Lung (tissue), 12 donors: ENCODE results near the gene WWTR1. TPM values are rescaled to one million over a fixed set of nuclear protein-coding genes. Genes with fewer than 3 reads are reported as not detected.

Experiments
- ATAC-seq: fragments of 200-7000 bp; cut with Tn5 transposase; one replicate; pipeline ENCODE4 v1.9.1; 2020; ENCODE audit warnings: moderate number of reproducible peaks; ENCODE audit not compliant: insufficient read depth, low FRiP score
- DNase-seq, 3 donors: peaks; one replicate each; pipeline ENCODE4 v3.0.0-alpha.2; 2013 to 2017
- H3K27ac ChIP-seq, 2 donors: one replicate each; pipeline ENCODE4 v1.5.1; 2013; ENCODE audit warnings: mild to moderate bottlenecking in 2 of 2, moderate library complexity in 2 of 2, control low read depth in 1 of 2, inconsistent platforms in 1 of 2, low read depth in 1 of 2, low read length in 1 of 2
- H3K27me3 ChIP-seq, 3 donors: one replicate each; pipeline ENCODE4 v1.5.1; 2013; ENCODE audit warnings: low read length in 2 of 3; ENCODE audit not compliant: control insufficient read depth in 3 of 3, insufficient read depth in 3 of 3
- H3K36me3 ChIP-seq, 4 donors: one replicate each; pipeline ENCODE4 v1.5.1; 2013; ENCODE audit warnings: low read length in 4 of 4, mild to moderate bottlenecking in 1 of 4, moderate library complexity in 1 of 4; ENCODE audit not compliant: control insufficient read depth in 4 of 4, insufficient read depth in 4 of 4
- H3K4me1 ChIP-seq, 5 donors: one replicate each; pipeline ENCODE4 v1.5.1; 2013; ENCODE audit warnings: low read length in 5 of 5, mild to moderate bottlenecking in 2 of 5, moderate library complexity in 1 of 5; ENCODE audit not compliant: control insufficient read depth in 5 of 5, insufficient read depth in 5 of 5
- H3K4me3 ChIP-seq: one replicate; pipeline ENCODE4 v1.5.1; 2013; ENCODE audit warnings: mild to moderate bottlenecking, control low read depth, moderate library complexity
- H3K9ac ChIP-seq, 2 donors: one replicate each; pipeline ENCODE4 v1.5.1; 2013; ENCODE audit warnings: low read length in 2 of 2, control low read depth in 1 of 2; ENCODE audit not compliant: insufficient read depth in 1 of 2
- H3K9me3 ChIP-seq, 4 donors: one replicate each; pipeline ENCODE4 v1.5.1; 2013; ENCODE audit warnings: low read length in 3 of 4, mild to moderate bottlenecking in 1 of 4, moderate library complexity in 1 of 4; ENCODE audit not compliant: control insufficient read depth in 4 of 4, insufficient read depth in 3 of 4
- WGBS, 2 donors: extraction: QIAGEN DNeasy Blood & Tissue Kit; methylation state at CpG; one replicate each; pipeline ENCODE4 v1.1.7; 2013; 5-methylcytosine and 5-hydroxymethylcytosine counted together
- polyA plus RNA-seq, 2 donors: library from polyadenylated mRNA; stranded (reverse); fragments of 200-250 nt; gene quantifications; one replicate each; pipeline ENCODE4 v1.2.1, GENCODE V29; 2013
- total RNA-seq, 2 donors: library from RNA; depleted of rRNA in 1 of 2; stranded (reverse); fragments of >200 nt in 1 of 2; gene quantifications; one replicate each; pipeline ENCODE4 v1.2.1, GENCODE V29; 2014 to 2021
- TF ChIP-seq, protein P1 (sequence below): IDR thresholded peaks from 2 replicates; pipeline ENCODE4 v1.5.1; 2012; ENCODE audit warnings: mild to moderate bottlenecking; ENCODE audit errors: control extremely low read depth, extremely low read depth
- donor health status: control.
- donor health status: control.
- donor health status: Bipolar disorder and iron deficiency.
- donor health status: healthy.
- donor health status: DM: yes; HTN: yes; CAD: no.

WWTR1 gene
- total and polyA plus RNA-seq, 4 donors, result 29.3 to 186 (median 63.4) TPM

GRCh38 chr3:149600634-149601033 is 57.2 kb downstream of the WWTR1 start:
- no peak overlapping the region for H3K27ac ChIP-seq

GRCh38 chr3:149599236-149599635 is 58.6 kb downstream of the WWTR1 start:
- Histone ChIP-seq H3K27ac (no peak overlapping the region), H3K9ac (no peak overlapping the region), H3K4me3 (no peak overlapping the region), H3K4me1 (peaks cover 5 to 20% (median 11%) of the 10 kb centered on the region in 5 donors), H3K9me3 (no peaks in the 10 kb centered on the region), H3K27me3 (no peaks in the 10 kb centered on the region), H3K36me3 (peaks cover 0 to 2% (median 0%) of the 10 kb centered on the region in 4 donors)
- ATAC-seq (no peak), DNase-seq (no peak)
- WGBS, 2 donors, result 85 to 98% methylated on average over 2 of the region's 2 CpGs
- TF ChIP-seq, protein P1, sequence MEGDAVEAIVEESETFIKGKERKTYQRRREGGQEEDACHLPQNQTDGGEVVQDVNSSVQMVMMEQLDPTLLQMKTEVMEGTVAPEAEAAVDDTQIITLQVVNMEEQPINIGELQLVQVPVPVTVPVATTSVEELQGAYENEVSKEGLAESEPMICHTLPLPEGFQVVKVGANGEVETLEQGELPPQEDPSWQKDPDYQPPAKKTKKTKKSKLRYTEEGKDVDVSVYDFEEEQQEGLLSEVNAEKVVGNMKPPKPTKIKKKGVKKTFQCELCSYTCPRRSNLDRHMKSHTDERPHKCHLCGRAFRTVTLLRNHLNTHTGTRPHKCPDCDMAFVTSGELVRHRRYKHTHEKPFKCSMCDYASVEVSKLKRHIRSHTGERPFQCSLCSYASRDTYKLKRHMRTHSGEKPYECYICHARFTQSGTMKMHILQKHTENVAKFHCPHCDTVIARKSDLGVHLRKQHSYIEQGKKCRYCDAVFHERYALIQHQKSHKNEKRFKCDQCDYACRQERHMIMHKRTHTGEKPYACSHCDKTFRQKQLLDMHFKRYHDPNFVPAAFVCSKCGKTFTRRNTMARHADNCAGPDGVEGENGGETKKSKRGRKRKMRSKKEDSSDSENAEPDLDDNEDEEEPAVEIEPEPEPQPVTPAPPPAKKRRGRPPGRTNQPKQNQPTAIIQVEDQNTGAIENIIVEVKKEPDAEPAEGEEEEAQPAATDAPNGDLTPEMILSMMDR, result no peak

More at GRCh38 chr3:149600634-149601033, 57.2 kb downstream of the WWTR1 start:
- ATAC-seq, result no peak
- 78 to 82% methylated on average over 1 of the region's 1 CpG for WGBS, 2 donors
- no peak for DNase-seq
- Histone ChIP-seq H3K4me1 (peaks cover 8 to 20% (median 18%) of the 10 kb centered on the region in 5 donors), H3K36me3 (peaks cover 0 to 4% (median 2%) of the 10 kb centered on the region in 4 donors), H3K9ac (no peak overlapping the region), H3K9me3 (no peaks in the 10 kb centered on the region), H3K27me3 (no peaks in the 10 kb centered on the region), H3K4me3 (no peak overlapping the region)
- TF ChIP-seq, protein P1, result no peak

DNA sequence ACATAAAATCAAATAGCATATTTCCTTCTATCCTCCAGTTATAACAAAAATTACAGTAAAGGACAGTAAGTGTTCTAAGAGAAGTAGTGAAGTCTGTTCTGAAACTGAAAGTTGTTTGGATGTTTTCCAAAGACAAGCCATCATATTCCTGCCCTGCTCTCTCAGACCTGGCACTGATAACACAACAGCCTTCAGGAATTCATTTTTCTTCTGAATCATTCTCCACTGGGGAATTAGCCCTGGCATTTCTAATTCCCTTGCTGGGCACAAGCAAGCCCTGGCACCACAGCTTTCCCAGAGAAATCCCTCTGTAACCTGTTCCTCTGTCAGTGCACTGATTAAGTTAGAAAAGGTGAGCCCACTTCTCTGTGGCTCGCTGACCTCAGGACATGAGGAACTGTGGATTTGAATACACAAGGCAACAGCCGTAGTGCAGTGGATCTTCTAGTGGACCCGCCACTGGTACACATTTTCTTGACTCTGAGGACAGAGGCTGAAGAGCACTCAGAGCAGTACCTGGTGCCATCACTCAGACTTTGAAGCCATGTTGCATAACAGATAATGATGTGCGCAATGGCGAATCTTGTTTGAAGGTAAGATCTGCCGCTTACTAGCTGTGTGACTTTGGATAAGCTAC is 61.6 kb downstream of the WWTR1 start:
- WGBS, 2 donors, result 77 to 80% methylated on average over 6 of the region's 6 CpGs
- Histone ChIP-seq H3K4me3 (no peak overlapping the region), H3K4me1 (peaks cover 0 to 19% (median 0%) of the 10 kb centered on the region in 5 donors), H3K27ac (peak overlapping the region; percentile 49 to 52), H3K27me3 (no peaks in the 10 kb centered on the region), H3K9ac (no peak overlapping the region), H3K36me3 (peaks cover 0 to 2% (median 0%) of the 10 kb centered on the region in 4 donors), H3K9me3 (no peaks in the 10 kb centered on the region)
- DNase-seq, result peak in 1 of 3 donors; percentile 38
- ATAC-seq, result peak; percentile 56
- TF ChIP-seq, protein P1, result no peak
